Nephron (organoid): Measurements from ENCODE around the gene C16orf89.

Source experiments
- H3K27ac Mint-ChIP-seq, 3 experiments: 2 replicates each; pipeline ENCODE4 v1.8.0; 2020; ENCODE audit warnings: mixed read lengths in 3 of 3, mild to moderate bottlenecking in 2 of 3, moderate library complexity in 1 of 3
- H3K27me3 Mint-ChIP-seq: 2 replicates; pipeline ENCODE4 v1.8.0; 2021; ENCODE audit warnings: low read depth, mild to moderate bottlenecking, moderate library complexity, mixed read lengths
- H3K36me3 Mint-ChIP-seq: 2 replicates; pipeline ENCODE4 v1.8.0; 2020; ENCODE audit warnings: low read depth, mixed read lengths
- H3K4me1 Mint-ChIP-seq: 2 replicates; pipeline ENCODE4 v1.8.0; 2020; ENCODE audit warnings: mixed read lengths
- H3K4me3 Mint-ChIP-seq, 3 experiments: 2 replicates each; pipeline ENCODE4 v1.8.0; 2020; ENCODE audit warnings: mild to moderate bottlenecking in 3 of 3, mixed read lengths in 3 of 3, moderate library complexity in 2 of 3
- H3K9me3 Mint-ChIP-seq: 2 replicates; pipeline ENCODE4 v1.8.0; 2020; ENCODE audit warnings: mixed read lengths
- CTCF ChIP-seq, 3 experiments: fragments of 200-600 bp; sonication (generic); IDR thresholded peaks; one replicate each; pipeline ENCODE4 v1.5.0; 2021; ENCODE audit warnings: antibody characterized with exemption in 3 of 3; ENCODE audit not compliant: unreplicated experiment in 3 of 3

Gene C16orf89

GRCh38 chr16:5060073-5060641 is 5.6 kb downstream of the C16orf89 start:
- Mint-ChIP-seq H3K27ac (no peak overlapping the region), H3K4me3 (no peak overlapping the region), H3K9me3 (no peaks in the 10 kb centered on the region), H3K27me3 (peaks cover 20% of the 10 kb centered on the region), H3K36me3 (no peaks in the 10 kb centered on the region), H3K4me1 (peaks cover 1% of the 10 kb centered on the region)
- TF ChIP-seq CTCF (IDR thresholded peaks at IDR 0.05; ENCODE audit: unreplicated experiment in 3 of 3): no peak

- no peaks in the 10 kb centered on the region for H3K36me3 Mint-ChIP-seq
- H3K27ac Mint-ChIP-seq: no peak overlapping the region
- H3K4me1 Mint-ChIP-seq: no peaks in the 10 kb centered on the region
- no peaks in the 10 kb centered on the region for H3K9me3 Mint-ChIP-seq
- H3K27me3 Mint-ChIP-seq: peaks cover 15% of the 10 kb centered on the region
- no peak overlapping the region for H3K4me3 Mint-ChIP-seq
- no peak for TF ChIP-seq CTCF (IDR thresholded peaks at IDR 0.05; ENCODE audit: unreplicated experiment in 3 of 3)
Measured at GRCh38 chr16:5059386-5060072, 6.2 kb downstream of the C16orf89 start.

- peaks cover 11% of the 10 kb centered on the region for H3K27me3 Mint-ChIP-seq
- H3K9me3 Mint-ChIP-seq: no peaks in the 10 kb centered on the region
- no peaks in the 10 kb centered on the region for H3K4me1 Mint-ChIP-seq
- TF ChIP-seq CTCF (IDR thresholded peaks at IDR 0.05; ENCODE audit: unreplicated experiment in 3 of 3): peak in 1 of 3 experiments; percentile 10
- no peak overlapping the region for H3K4me3 Mint-ChIP-seq
- no peak overlapping the region for H3K27ac Mint-ChIP-seq
- H3K36me3 Mint-ChIP-seq: no peaks in the 10 kb centered on the region
Measured at GRCh38 chr16:5058476-5058875, 7.3 kb downstream of the C16orf89 start.

GRCh38 chr16:5056352-5056751 is 9.4 kb downstream of the C16orf89 start:
- peak in 1 of 3 experiments; percentile 14 for TF ChIP-seq CTCF (IDR thresholded peaks at IDR 0.05; ENCODE audit: unreplicated experiment in 3 of 3)
- Mint-ChIP-seq H3K4me3 (no peak overlapping the region), H3K9me3 (no peaks in the 10 kb centered on the region), H3K4me1 (no peaks in the 10 kb centered on the region), H3K27me3 (peaks cover 5% of the 10 kb centered on the region), H3K27ac (no peak overlapping the region), H3K36me3 (no peaks in the 10 kb centered on the region)

- no peaks in the 10 kb centered on the region for H3K36me3 Mint-ChIP-seq
- peaks cover 5% of the 10 kb centered on the region for H3K27me3 Mint-ChIP-seq
- H3K4me3 Mint-ChIP-seq: no peak overlapping the region
- no peak overlapping the region for H3K27ac Mint-ChIP-seq
- H3K9me3 Mint-ChIP-seq: no peaks in the 10 kb centered on the region
- no peak for TF ChIP-seq CTCF (IDR thresholded peaks at IDR 0.05; ENCODE audit: unreplicated experiment in 3 of 3)
- H3K4me1 Mint-ChIP-seq: no peaks in the 10 kb centered on the region
Measured at GRCh38 chr16:5054876-5055865, 10.6 kb downstream of the C16orf89 start.
